D341Med (cell line): ENCODE measurements around the gene DYRK2.

ENCODE experiments used
- DNase-seq: peaks from one replicate; pipeline ENCODE4 v3.0.0; 2012; ENCODE audit warnings: low spot score

DYRK2 gene

GRCh38 chr12:67705394-67706370 is 57.1 kb downstream of the DYRK2 start:
- DNase-seq: no peak

GRCh38 chr12:67709367-67709954 is 60.9 kb downstream of the DYRK2 start:
- DNase-seq: no peak

- no peak for DNase-seq
Observed at GRCh38 chr12:67710582-67710981, 62.0 kb downstream of the DYRK2 start.

GRCh38 chr12:67712011-67712410 is 63.5 kb downstream of the DYRK2 start:
- DNase-seq: no peak

GRCh38 chr12:67714648-67715047 is 66.1 kb downstream of the DYRK2 start:
- no peak for DNase-seq
